ENCODE results near the gene POP5.

DNA sequence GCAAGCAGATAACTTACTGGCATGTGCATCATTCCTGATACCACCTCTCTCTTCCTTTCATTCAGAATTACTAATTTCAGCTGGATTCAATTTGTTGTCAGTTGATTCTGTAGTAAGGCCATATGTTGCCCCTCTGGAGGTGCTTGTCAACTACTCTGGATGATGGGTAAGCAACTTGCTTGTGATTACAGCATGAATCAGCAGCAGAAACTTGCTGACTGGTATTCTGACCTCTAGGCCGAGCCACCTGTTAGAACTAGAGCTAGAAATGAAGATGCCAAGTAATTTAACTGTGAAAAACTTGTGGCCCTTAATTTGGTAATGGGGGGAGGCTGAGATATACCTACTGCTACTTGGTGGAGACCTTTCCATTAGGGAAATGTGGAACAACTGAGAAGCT is 41.9 kb downstream of the POP5 start:
- no peak for TF ChIP-seq GATA2 (IDR thresholded peaks at IDR 0.05; ENCODE audit: low read depth, low read length)
- TF ChIP-seq GATA3 (IDR thresholded peaks at IDR 0.05; ENCODE audit: low read depth, low read length): no peak
